ENCODE measurements around the gene OTUD5. TPM values are rescaled to one million over a fixed set of nuclear protein-coding genes. Genes with fewer than 3 reads are reported as not detected.

The OTUD5 gene
- total and polyA plus RNA-seq, 2 of the 13 experiments (the other 11 are each of a cell fraction or from before 2014, with no cell fraction given), result 18.4 to 42.2 TPM

DNA sequence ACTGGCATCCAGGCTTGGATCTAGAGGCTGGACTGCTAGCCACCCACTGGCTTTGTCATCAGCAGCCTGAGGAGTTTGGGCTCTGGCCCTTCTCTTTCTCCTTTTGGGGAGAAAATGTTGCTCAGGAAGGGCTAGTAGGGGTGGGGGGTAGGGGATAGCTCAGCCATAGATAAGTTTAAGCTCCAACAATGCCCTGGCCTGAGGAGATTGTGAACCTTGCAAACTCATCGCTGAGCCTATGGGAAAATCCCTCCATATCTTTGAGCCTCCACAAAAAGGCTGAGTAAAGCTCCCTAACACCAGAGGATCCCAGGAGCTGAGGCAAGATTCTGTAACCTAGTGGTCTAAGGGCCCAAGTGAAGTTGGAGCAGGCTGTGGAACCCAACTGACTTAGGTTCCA is 8.8 kb downstream of the OTUD5 start:
- POLR2A ChIA-PET, result no interaction called here
- no CpG with 5 or more reads among the region's 1 CpG for WGBS (ENCODE audit: low lambda C conversion rate)
- Histone ChIP-seq H3K4me1 (ENCODE audit: insufficient read depth, low read length) (peaks cover 15% of the 10 kb centered on the region), H3K4me3 (replicated peaks in 1 of 3; ENCODE audit: insufficient read depth in 1 of 3, low read depth in 2 of 3, low read length in 3 of 3) (no peak overlapping the region), H3K9me3 (ENCODE audit: low read length) (no peaks in the 10 kb centered on the region), H3K4me2 (ENCODE audit: low read depth, low read length) (no peak overlapping the region), H3K36me3 (replicated peaks in 1 of 2; ENCODE audit: control insufficient read depth in 1 of 2, insufficient read depth in 2 of 2, low read length in 2 of 2) (no peaks in the 10 kb centered on the region), H3K79me2 (ENCODE audit: insufficient read depth, low read length) (peaks cover 32% of the 10 kb centered on the region), H2AFZ (ENCODE audit: low read length) (no peak overlapping the region), H3K27me3 (ENCODE audit: control insufficient read depth in 1 of 2, insufficient read depth in 2 of 2, low read length in 2 of 2) (no peaks in the 10 kb centered on the region), H3K27ac (ENCODE audit: extremely low read length, insufficient read depth, low read length) (no peak overlapping the region), H4K20me1 (ENCODE audit: insufficient read depth, low read length) (peaks cover 4% of the 10 kb centered on the region; the same call in 1 of the 2 replicates), H3K9ac (ENCODE audit: insufficient read depth, low read depth, low read length) (no peak overlapping the region)
- TF ChIP-seq NFIC (IDR thresholded peaks at IDR 0.05; ENCODE audit: low read length) (no peak), GPN1 (CRISPR knock-in tag; IDR thresholded peaks at IDR 0.05; ENCODE audit: borderline replicate concordance) (no peak), SMARCC2 (IDR thresholded peaks at IDR 0.05) (no peak), JDP2 (CRISPR knock-in tag; IDR thresholded peaks at IDR 0.05; ENCODE audit: borderline replicate concordance) (no peak), KDM3A (CRISPR knock-in tag; IDR thresholded peaks at IDR 0.05; ENCODE audit: low read depth) (no peak), ZNF670 (CRISPR knock-in tag; IDR thresholded peaks at IDR 0.05; ENCODE audit: borderline replicate concordance) (no peak), HOXA9 (CRISPR knock-in tag; IDR thresholded peaks at IDR 0.05; ENCODE audit: borderline replicate concordance) (no peak), NR2F6 (IDR thresholded peaks at IDR 0.05) (no peak), NR2F6 (CRISPR knock-in tag; IDR thresholded peaks at IDR 0.05) (no peak)
- TF ChIP-seq, protein P1, sequence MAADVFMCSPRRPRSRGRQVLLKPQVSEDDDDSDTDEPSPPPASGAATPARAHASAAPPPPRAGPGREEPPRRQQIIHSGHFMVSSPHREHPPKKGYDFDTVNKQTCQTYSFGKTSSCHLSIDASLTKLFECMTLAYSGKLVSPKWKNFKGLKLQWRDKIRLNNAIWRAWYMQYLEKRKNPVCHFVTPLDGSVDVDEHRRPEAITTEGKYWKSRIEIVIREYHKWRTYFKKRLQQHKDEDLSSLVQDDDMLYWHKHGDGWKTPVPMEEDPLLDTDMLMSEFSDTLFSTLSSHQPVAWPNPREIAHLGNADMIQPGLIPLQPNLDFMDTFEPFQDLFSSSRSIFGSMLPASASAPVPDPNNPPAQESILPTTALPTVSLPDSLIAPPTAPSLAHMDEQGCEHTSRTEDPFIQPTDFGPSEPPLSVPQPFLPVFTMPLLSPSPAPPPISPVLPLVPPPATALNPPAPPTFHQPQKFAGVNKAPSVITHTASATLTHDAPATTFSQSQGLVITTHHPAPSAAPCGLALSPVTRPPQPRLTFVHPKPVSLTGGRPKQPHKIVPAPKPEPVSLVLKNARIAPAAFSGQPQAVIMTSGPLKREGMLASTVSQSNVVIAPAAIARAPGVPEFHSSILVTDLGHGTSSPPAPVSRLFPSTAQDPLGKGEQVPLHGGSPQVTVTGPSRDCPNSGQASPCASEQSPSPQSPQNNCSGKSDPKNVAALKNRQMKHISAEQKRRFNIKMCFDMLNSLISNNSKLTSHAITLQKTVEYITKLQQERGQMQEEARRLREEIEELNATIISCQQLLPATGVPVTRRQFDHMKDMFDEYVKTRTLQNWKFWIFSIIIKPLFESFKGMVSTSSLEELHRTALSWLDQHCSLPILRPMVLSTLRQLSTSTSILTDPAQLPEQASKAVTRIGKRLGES (CRISPR knock-in tag; IDR thresholded peaks at IDR 0.05; ENCODE audit: borderline replicate concordance), result no peak
- TF ChIP-seq, protein P2, sequence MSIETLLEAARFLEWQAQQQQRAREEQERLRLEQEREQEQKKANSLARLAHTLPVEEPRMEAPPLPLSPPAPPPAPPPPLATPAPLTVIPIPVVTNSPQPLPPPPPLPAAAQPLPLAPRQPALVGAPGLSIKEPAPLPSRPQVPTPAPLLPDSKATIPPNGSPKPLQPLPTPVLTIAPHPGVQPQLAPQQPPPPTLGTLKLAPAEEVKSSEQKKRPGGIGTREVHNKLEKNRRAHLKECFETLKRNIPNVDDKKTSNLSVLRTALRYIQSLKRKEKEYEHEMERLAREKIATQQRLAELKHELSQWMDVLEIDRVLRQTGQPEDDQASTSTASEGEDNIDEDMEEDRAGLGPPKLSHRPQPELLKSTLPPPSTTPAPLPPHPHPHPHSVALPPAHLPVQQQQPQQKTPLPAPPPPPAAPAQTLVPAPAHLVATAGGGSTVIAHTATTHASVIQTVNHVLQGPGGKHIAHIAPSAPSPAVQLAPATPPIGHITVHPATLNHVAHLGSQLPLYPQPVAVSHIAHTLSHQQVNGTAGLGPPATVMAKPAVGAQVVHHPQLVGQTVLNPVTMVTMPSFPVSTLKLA (IDR thresholded peaks at IDR 0.05), result no peak
- CTCF ChIA-PET (ENCODE audit: low intra/inter-chr PET ratio, low total read pairs), result no interaction called here
- DNase-seq (ENCODE audit: low spot score) (no peak), ATAC-seq (no peak), FAIRE-seq (no peak)
- intact Hi-C loops (cut with micrococcal nuclease; ENCODE audit: unreplicated experiment) (loop anchor here (5.0 kb wide), 1 partner anchor 186 kb away; the partner anchor contains the start of gene GLOD5), in situ Hi-C loops (cut with HindIII; ENCODE audit: extremely low pct_ligation_motif_present, low pct_unique_long_range_greater_than_20kb) (no loop called here)
- no TSS peak for BruUV-seq (replicated peaks)
